SKM-1 (cell line): Measurements from ENCODE around the gene NRP2.

Experiments used
- DNase-seq: peaks from one replicate; lab custom pipeline; 2025; ENCODE audit not compliant: unreplicated experiment; lab: John Stamatoyannopoulos, UW

Gene NRP2

DNA sequence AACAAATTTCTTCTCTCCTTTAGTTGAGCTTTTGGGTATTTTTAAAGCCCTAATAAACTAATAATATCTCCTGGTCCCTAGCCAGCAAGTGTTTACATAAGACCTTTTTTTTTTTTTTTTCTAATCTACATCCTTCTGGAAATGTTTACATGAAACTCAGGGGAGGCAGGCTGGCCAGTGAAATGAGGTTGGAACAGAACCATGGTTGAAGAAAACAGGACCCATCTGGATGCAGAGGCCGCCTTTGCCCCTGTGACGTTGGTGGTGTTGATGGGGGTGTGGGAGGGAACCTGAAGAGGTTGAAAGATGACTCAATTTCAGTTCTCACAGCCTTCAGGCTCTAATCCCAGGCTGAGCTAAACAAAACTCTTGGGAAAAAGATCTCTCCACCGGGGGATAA, 118.5 kb downstream of the NRP2 start:
- no peak for DNase-seq

DNA sequence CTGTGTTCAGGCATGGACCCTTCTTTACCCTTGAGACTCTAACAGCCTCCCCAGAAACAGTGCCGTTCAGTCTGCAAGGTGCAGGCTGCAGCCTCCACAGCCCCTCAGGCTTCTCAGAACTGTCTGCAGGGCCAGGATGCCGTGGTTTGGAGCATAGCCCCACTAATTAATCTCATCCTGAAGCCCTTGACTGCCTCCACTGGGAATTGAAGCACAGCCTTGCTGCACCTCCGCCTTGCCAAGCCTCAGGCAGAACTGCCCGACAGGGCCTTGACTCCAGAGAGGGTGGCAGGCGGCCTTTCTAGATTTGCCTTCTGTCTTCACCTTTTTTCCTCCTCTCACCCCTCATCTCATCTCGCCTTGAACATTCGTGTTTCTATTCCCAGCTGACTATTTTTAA, 119.8 kb downstream of the NRP2 start:
- DNase-seq = no peak

GRCh38 chr2:205802941-205803340, 120.6 kb downstream of the NRP2 start:
- DNase-seq = no peak

- DNase-seq = no peak
Observed at GRCh38 chr2:205803500-205803899, 121.2 kb downstream of the NRP2 start.

DNA sequence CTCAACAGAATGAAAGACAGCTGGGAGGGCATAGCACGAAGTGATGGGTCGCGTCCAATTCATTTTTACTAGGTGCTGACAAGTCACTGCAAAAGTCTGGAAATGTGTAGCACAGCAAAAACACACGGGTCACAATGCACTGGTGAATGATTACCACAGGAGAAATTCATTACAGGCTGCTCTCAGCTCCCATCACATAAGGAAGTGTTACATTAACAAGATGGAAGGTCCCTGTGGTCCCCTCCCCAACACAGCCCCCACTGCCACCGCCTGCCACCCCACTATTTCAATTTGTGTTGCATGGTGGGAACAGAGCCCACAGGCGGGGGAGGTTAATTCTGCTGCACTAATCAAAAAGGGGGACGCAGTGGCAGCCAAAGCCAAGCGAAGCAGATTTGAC, 122.8 kb downstream of the NRP2 start:
- no peak for DNase-seq

- DNase-seq = no peak
Observed at GRCh38 chr2:205806143-205806905, 124.0 kb downstream of the NRP2 start.

GRCh38 chr2:205807229-205807628, 124.9 kb downstream of the NRP2 start:
- no peak for DNase-seq

GRCh38 chr2:205807758-205808157, 125.5 kb downstream of the NRP2 start:
- no peak for DNase-seq

GRCh38 chr2:205808486-205809121, 126.3 kb downstream of the NRP2 start:
- no peak for DNase-seq

DNA sequence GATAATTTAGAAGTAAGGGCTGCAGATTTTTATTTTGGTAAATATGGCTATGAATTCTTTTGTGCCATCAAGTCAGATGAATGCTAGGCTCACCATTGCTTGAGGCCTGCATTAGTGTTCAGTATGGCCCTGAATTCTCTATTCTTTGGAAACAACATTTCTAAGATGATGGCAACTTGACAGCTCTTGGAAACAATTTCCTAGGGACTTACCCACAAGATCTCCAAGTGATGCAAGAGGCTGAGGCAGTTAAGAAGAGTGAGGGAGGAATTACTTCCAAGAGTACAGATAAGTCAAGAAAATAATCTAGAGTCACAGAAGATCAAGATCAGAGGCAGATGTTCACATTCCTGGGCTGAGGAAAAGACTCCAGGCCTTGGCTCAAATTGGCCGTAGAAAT, 129.1 kb downstream of the NRP2 start:
- no peak for DNase-seq

DNA sequence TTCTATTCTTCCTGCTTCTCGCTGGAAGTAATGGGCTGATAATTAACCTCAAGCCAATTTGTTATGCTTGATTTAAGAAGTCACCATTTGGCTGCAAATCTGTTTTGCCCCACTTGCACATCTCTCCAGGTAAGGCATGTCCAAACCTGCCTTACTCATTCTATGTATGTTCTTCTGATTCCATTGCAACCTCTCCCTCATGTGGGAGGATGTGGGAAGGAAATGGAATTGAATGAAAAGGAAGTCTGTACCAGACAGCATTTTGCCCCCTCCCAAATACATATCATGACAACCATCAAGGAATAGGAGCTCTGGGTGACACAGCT, 131.7 kb downstream of the NRP2 start:
- DNase-seq = no peak

GRCh38 chr2:205815673-205816072, 133.4 kb downstream of the NRP2 start:
- no peak for DNase-seq

GRCh38 chr2:205816268-205816667, 134.0 kb downstream of the NRP2 start:
- DNase-seq = no peak

DNA sequence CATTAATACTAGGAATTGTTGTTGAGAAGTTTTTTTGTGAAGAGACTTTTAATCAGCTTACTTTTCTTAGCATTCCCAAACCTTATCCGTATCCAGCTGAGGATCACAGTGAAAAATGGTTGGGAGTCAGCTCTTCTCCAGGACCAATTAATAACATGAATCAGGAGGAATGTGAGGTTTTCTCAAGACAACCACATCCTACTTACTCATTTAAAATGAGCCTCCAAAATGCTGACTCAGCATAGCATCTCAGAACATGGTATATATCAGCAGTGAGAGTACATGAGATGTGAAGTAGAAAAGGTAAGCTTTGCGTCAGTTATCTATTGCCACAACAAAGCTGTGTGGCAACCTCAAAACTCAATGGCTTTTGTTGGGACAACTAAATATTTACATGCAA, 140.3 kb downstream of the NRP2 start:
- no peak for DNase-seq

DNA sequence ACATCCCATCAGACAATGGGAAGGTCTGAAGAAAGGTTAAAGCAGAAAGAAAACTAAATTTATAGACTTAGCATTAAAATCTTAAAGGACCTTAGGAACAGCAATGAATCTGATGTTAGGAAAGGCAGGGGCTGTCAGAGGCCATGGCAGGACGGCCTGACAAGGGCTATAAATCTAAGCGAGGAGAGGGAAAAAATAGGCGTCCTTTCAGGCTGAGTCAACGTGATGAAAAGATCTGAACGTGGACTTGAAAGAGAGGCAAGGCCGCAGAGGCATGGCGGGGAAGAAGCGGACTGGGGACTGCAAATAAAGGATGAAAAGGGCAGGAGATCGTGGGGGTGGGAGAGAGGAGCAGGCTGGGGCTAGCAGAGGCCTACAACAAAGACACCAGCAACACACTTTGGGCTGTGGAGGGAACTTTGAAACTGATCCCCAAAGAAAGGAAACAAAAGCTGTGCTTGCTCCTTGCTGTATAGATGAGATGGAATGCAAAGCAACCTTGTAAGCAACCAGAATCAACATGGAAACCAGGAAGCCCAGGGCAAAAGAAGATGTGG, 145.6 kb downstream of the NRP2 start:
- DNase-seq = no peak

- DNase-seq = no peak
Observed at GRCh38 chr2:205833864-205834263, 151.6 kb downstream of the NRP2 start.

GRCh38 chr2:205834796-205835195, 152.5 kb downstream of the NRP2 start:
- no peak for DNase-seq

DNA sequence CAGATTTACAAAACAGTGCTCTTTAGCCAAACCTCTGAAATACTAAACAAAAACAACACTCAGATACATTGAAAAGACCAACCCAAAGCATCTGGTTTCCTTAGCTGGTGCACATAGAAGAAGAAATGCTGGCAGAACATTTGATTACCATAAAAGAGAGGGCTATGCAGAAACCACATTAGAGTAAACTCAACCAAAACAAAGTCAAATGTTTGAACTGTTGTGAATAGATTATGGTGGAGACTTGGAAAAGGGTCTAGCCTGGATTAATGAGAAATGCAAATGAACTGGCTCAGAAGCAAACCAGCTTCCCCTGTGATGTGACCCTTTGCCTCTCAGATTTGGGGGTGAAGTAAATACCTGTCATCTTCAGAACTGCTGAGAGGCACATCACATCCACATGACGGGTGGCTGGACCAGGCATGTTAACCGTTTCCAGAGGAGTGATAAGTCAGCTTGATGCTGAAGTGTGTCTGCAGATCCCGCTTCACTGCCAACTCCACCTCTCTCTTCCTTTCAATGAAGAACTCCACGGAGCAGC, 153.0 kb downstream of the NRP2 start:
- no peak for DNase-seq

DNA sequence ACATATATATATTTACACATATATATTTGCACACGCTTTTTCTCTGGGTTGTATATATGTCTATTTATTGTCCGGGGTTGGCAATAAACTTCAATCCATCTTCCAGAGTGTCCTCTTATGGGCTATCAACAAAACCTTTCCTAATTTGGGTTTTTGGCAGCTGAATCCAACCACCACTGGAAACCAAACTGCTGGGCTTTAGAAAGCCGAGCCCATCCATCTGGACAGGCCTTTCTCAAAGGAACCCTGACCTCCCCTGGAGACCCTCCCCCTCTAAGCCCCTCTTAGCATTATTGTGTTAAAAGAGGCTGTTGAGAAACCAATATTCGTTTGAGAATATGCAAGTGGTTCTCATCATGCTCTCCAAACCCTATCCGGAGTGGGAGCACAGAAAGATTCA, 153.6 kb downstream of the NRP2 start:
- DNase-seq = no peak

- DNase-seq = no peak
Observed at GRCh38 chr2:205836477-205837221, 154.3 kb downstream of the NRP2 start.

- no peak for DNase-seq
Observed at GRCh38 chr2:205837663-205838062, 155.4 kb downstream of the NRP2 start.

- DNase-seq = no peak
Observed at GRCh38 chr2:205845446-205845845, 163.1 kb downstream of the NRP2 start.
